ENCODE results near the gene HIC2.
"Not testable (repeated sequence)": the region's sequence is repeated elsewhere in the genome, so short reads cannot be mapped to it uniquely, and the experiment has no call there.

DNA sequence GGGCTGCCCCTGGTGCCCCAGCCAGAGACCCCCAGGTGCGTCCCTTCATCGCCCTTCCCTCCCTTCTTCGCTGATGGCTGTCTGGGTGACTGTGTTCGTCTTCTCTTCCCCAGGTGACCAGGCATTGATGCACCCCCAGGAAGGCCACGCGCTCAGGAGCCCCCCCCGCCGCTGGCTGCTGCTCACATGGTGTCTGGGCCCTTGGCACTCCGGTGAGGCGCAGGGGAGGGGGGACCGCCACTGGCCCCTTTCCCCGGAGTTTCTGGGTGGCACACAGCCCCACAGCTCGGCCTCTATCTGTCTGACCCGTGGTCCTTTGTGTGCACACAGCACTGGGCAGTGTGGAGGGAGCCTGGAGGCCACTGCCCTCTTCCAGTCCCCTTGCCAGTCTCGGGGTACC lies 25.5 kb downstream of the HIC2 start:
- TF ChIP-seq, protein P1, sequence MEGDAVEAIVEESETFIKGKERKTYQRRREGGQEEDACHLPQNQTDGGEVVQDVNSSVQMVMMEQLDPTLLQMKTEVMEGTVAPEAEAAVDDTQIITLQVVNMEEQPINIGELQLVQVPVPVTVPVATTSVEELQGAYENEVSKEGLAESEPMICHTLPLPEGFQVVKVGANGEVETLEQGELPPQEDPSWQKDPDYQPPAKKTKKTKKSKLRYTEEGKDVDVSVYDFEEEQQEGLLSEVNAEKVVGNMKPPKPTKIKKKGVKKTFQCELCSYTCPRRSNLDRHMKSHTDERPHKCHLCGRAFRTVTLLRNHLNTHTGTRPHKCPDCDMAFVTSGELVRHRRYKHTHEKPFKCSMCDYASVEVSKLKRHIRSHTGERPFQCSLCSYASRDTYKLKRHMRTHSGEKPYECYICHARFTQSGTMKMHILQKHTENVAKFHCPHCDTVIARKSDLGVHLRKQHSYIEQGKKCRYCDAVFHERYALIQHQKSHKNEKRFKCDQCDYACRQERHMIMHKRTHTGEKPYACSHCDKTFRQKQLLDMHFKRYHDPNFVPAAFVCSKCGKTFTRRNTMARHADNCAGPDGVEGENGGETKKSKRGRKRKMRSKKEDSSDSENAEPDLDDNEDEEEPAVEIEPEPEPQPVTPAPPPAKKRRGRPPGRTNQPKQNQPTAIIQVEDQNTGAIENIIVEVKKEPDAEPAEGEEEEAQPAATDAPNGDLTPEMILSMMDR (IDR thresholded peaks at IDR 0.05 in 2 of 3, conservative IDR thresholded peaks at IDR 0.05 in 1 of 3; ENCODE audit: borderline replicate concordance in 1 of 3, insufficient read depth in 1 of 3, low read depth in 2 of 3, low read length in 2 of 3) = not testable (repeated sequence)
- TF ChIP-seq EZH2phosphoT487 (IDR thresholded peaks at IDR 0.05; ENCODE audit: borderline replicate concordance); POLR2A (IDR thresholded peaks at IDR 0.05; ENCODE audit: borderline replicate concordance, extremely low read depth, insufficient read depth, insufficient read length); ZFX (IDR thresholded peaks at IDR 0.05); FOSL1 (IDR thresholded peaks at IDR 0.05; ENCODE audit: low read depth); ZBTB33 (IDR thresholded peaks at IDR 0.05; ENCODE audit: extremely low read depth, insufficient replicate concordance, low read length); EZH2 (IDR thresholded peaks at IDR 0.05); EGR1 (IDR thresholded peaks at IDR 0.05; ENCODE audit: low read depth); SIN3A (IDR thresholded peaks at IDR 0.05; ENCODE audit: low read depth): not testable (repeated sequence)

All from HCT116 (cell line).